H9 (cell line): ENCODE results near the gene TFAP2D. TPM values are rescaled to one million over a fixed set of nuclear protein-coding genes. Genes with fewer than 3 reads are reported as not detected.

Experiments used
- DNase-seq: peaks from one replicate; pipeline ENCODE4 v3.0.0-alpha.2; 2017
- H2AFZ ChIP-seq: one replicate; pipeline ENCODE4 v1.6.1; 2013; ENCODE audit warnings: mild to moderate bottlenecking, low read length, control low read depth, moderate library complexity
- H2AK5ac ChIP-seq: 2 replicates; pipeline ENCODE4 v1.6.1; 2013; ENCODE audit warnings: low read length, control low read depth, mixed read lengths; ENCODE audit not compliant: insufficient read length
- H2BK120ac ChIP-seq: one replicate; pipeline ENCODE4 v1.6.1; 2013; ENCODE audit warnings: low read depth, mild to moderate bottlenecking, low read length, control low read depth, inconsistent platforms; ENCODE audit not compliant: poor library complexity, severe bottlenecking
- H2BK12ac ChIP-seq: 2 replicates; pipeline ENCODE4 v1.6.1; 2013; ENCODE audit warnings: low read length, control low read depth, mixed read lengths, low read depth; ENCODE audit not compliant: insufficient read length
- H2BK15ac ChIP-seq: 2 replicates; pipeline ENCODE4 v1.6.1; 2013; ENCODE audit warnings: low read depth, low read length, control low read depth
- H2BK20ac ChIP-seq: one replicate; pipeline ENCODE4 v1.6.1; 2013; ENCODE audit warnings: low read depth, mild to moderate bottlenecking, low read length, control low read depth, inconsistent platforms; ENCODE audit not compliant: poor library complexity, severe bottlenecking
- H2BK5ac ChIP-seq: 2 replicates; pipeline ENCODE4 v1.6.1; 2013; ENCODE audit warnings: low read length, control low read depth, mixed read lengths; ENCODE audit not compliant: insufficient read length
- H3K14ac ChIP-seq: 2 replicates; pipeline ENCODE4 v1.6.1; 2013; ENCODE audit warnings: low read length, control low read depth; ENCODE audit not compliant: insufficient read depth
- H3K18ac ChIP-seq: 2 replicates; pipeline ENCODE4 v1.6.1; 2013; ENCODE audit warnings: low read depth, mild to moderate bottlenecking, mixed read lengths, low read length, control low read depth; ENCODE audit not compliant: insufficient read length
- H3K23ac ChIP-seq: 2 replicates; pipeline ENCODE4 v1.6.1; 2013; ENCODE audit warnings: low read length, control low read depth, mixed read lengths, low read depth; ENCODE audit not compliant: insufficient read length
- H3K23me2 ChIP-seq: 2 replicates; pipeline ENCODE4 v1.6.1; 2013; ENCODE audit warnings: low read depth, mild to moderate bottlenecking, mixed read lengths, low read length, control low read depth; ENCODE audit not compliant: insufficient read length, poor library complexity, severe bottlenecking
- H3K27ac ChIP-seq: 2 replicates; pipeline ENCODE4 v1.5.1; 2013; ENCODE audit warnings: low read length, control low read depth, mixed read lengths, low read depth; ENCODE audit not compliant: insufficient read length
- H3K27me3 ChIP-seq: 2 replicates; pipeline ENCODE4 v1.6.1; 2013; ENCODE audit warnings: low read length, control low read depth, inconsistent platforms; ENCODE audit not compliant: insufficient read depth
- H3K4ac ChIP-seq: 2 replicates; pipeline ENCODE4 v1.6.1; 2013; ENCODE audit warnings: low read depth, mild to moderate bottlenecking, control low read depth, inconsistent platforms, low read length, moderate library complexity
- H3K4me1 ChIP-seq: 2 replicates; pipeline ENCODE4 v1.6.1; 2013; ENCODE audit warnings: low read length, control low read depth, inconsistent platforms; ENCODE audit not compliant: insufficient read depth
- H3K4me2 ChIP-seq: 2 replicates; pipeline ENCODE4 v1.6.1; 2013; ENCODE audit warnings: low read length, control low read depth, mixed read lengths; ENCODE audit not compliant: insufficient read length, insufficient read depth
- H3K56ac ChIP-seq: 2 replicates; pipeline ENCODE4 v1.6.1; 2013; ENCODE audit warnings: low read depth, mild to moderate bottlenecking, mixed read lengths, low read length, control low read depth; ENCODE audit not compliant: insufficient read length
- H3K79me1 ChIP-seq: 2 replicates; pipeline ENCODE4 v1.6.1; 2013; ENCODE audit warnings: low read depth, mild to moderate bottlenecking, moderate library complexity, low read length, control low read depth, inconsistent platforms; ENCODE audit not compliant: insufficient read depth, poor library complexity, severe bottlenecking
- H3K79me2 ChIP-seq: 2 replicates; pipeline ENCODE4 v1.6.1; 2013; ENCODE audit warnings: low read length, control low read depth, inconsistent platforms; ENCODE audit not compliant: insufficient read depth
- H3K9ac ChIP-seq: 2 replicates; pipeline ENCODE4 v1.6.1; 2013; ENCODE audit warnings: low read length, control low read depth, mixed read lengths; ENCODE audit not compliant: insufficient read length; ENCODE audit errors: extremely low read depth
- H3K9me3 ChIP-seq: one replicate; pipeline ENCODE4 v1.6.1; 2013; ENCODE audit warnings: low read depth, low read length, inconsistent platforms; ENCODE audit not compliant: control insufficient read depth
- H3T11ph ChIP-seq: one replicate; pipeline ENCODE4 v1.6.1; 2013; ENCODE audit warnings: mild to moderate bottlenecking, low read length, control low read depth, inconsistent platforms
- H4K20me1 ChIP-seq: one replicate; pipeline ENCODE4 v1.6.1; 2013; ENCODE audit not compliant: control insufficient read depth, insufficient read length, insufficient read depth
- H4K5ac ChIP-seq: 2 replicates; pipeline ENCODE4 v1.6.1; 2013; ENCODE audit warnings: low read depth, mild to moderate bottlenecking, mixed read lengths, low read length, control low read depth; ENCODE audit not compliant: insufficient read length
- H4K8ac ChIP-seq: replicated peaks from 2 replicates; pipeline ENCODE4 v1.6.1; 2013; ENCODE audit warnings: low read length, control low read depth, mixed read lengths, low read depth; ENCODE audit not compliant: insufficient read length
- H4K91ac ChIP-seq: 2 replicates; pipeline ENCODE4 v1.6.1; 2013; ENCODE audit warnings: low read depth, mild to moderate bottlenecking, moderate library complexity, mixed read lengths, low read length, control low read depth; ENCODE audit not compliant: insufficient read length
- H3K27ac Mint-ChIP-seq, 3 experiments: 2 replicates in 2 of 3; 3 replicates in 1 of 3; pipeline ENCODE4 v1.8.0; 2020 to 2021; ENCODE audit warnings: mixed read lengths in 3 of 3, mild to moderate bottlenecking in 1 of 3, moderate library complexity in 1 of 3
- H3K27me3 Mint-ChIP-seq: 2 replicates; pipeline ENCODE4 v1.8.0; 2021; ENCODE audit warnings: low read depth, mild to moderate bottlenecking, moderate library complexity, mixed read lengths
- H3K36me3 Mint-ChIP-seq, 3 experiments: 2 replicates in 2 of 3; 3 replicates in 1 of 3; pipeline ENCODE4 v1.8.0; 2020 to 2021; ENCODE audit warnings: low read depth in 3 of 3, mixed read lengths in 3 of 3; ENCODE audit not compliant: insufficient read depth in 1 of 3
- H3K4me1 Mint-ChIP-seq, 2 experiments: 2 replicates each; pipeline ENCODE4 v1.8.0; 2020; ENCODE audit warnings: mixed read lengths in 2 of 2
- H3K4me3 Mint-ChIP-seq, 2 experiments: 2 replicates in 1 of 2; 3 replicates in 1 of 2; pipeline ENCODE4 v1.8.0; 2020 to 2021; ENCODE audit warnings: mild to moderate bottlenecking in 2 of 2, mixed read lengths in 2 of 2, moderate library complexity in 1 of 2
- H3K9me3 Mint-ChIP-seq, 2 experiments: 2 replicates in 1 of 2; 3 replicates in 1 of 2; pipeline ENCODE4 v1.8.0; 2020; ENCODE audit warnings: mild to moderate bottlenecking in 2 of 2, mixed read lengths in 2 of 2, moderate library complexity in 1 of 2
- CTCF ChIP-seq: fragments of 200-600 bp; sonication (generic); conservative IDR thresholded peaks from 3 replicates; pipeline ENCODE4 v1.8.0; 2021; ENCODE audit warnings: antibody characterized with exemption, mild to moderate bottlenecking
- WGBS: extraction: QIAGEN DNeasy Blood & Tissue Kit; methylation state at CpG from one replicate; pipeline ENCODE4 v1.1.7; 2013; ENCODE audit warnings: missing lambda C conversion rate, low lambda C conversion rate, mixed read lengths; ENCODE audit not compliant: insufficient read length; ENCODE audit errors: extremely low coverage; 5-methylcytosine and 5-hydroxymethylcytosine counted together
- total RNA-seq: library from RNA; stranded (reverse); gene quantifications from 2 replicates; pipeline ENCODE4 v1.2.1, GENCODE V29; 2021

Gene TFAP2D
- total RNA-seq, 1 experiment from 2014 or later, result not detected

- Histone ChIP-seq H2BK20ac (no peak overlapping the region), H4K5ac (no peak overlapping the region), H3K23me2 (peaks cover 4% of the 10 kb centered on the region), H4K8ac (no peak overlapping the region), H3K18ac (no peak overlapping the region), H3K79me2 (no peaks in the 10 kb centered on the region), H4K91ac (no peak overlapping the region), H3T11ph (no peak overlapping the region), H3K14ac (no peak overlapping the region), H2BK120ac (no peak overlapping the region), H3K9ac (no peak overlapping the region), H3K4ac (no peak overlapping the region), H3K79me1 (no peaks in the 10 kb centered on the region), H3K23ac (no peak overlapping the region), H3K27me3 (peaks cover 92% of the 10 kb centered on the region), H3K4me1 (peaks cover 5% of the 10 kb centered on the region), H2BK15ac (no peak overlapping the region), H3K9me3 (no peaks in the 10 kb centered on the region), H2BK12ac (no peak overlapping the region), H3K27ac (no peak overlapping the region), H2AFZ (no peak overlapping the region), H3K56ac (no peak overlapping the region), H2BK5ac (no peak overlapping the region), H4K20me1 (no peaks in the 10 kb centered on the region), H3K4me2 (no peak overlapping the region), H2AK5ac (no peak overlapping the region)
- Mint-ChIP-seq H3K27me3 (peaks cover 100% of the 10 kb centered on the region), H3K9me3 (peaks cover 2 to 16% of the 10 kb centered on the region in 2 experiments; a peak in 2 of 5 replicates), H3K36me3 (no peaks in the 10 kb centered on the region), H3K4me3 (no peak overlapping the region), H3K27ac (no peak overlapping the region), H3K4me1 (peaks cover 20 to 49% of the 10 kb centered on the region in 2 experiments)
- WGBS, result no CpG with 5 or more reads among the region's 6 CpGs
- TF ChIP-seq CTCF, result no peak
- DNase-seq, result no peak
These were observed 4.0 kb upstream of the TFAP2D start for GRCh38 chr6:50709366-50709734.
